ENCODE results near the gene RHOH.

GRCh38 chr4:40179360-40179759 lies 17.5 kb upstream of the RHOH start:
- TF ChIP-seq POLR2AphosphoS5 (IDR thresholded peaks at IDR 0.05; ENCODE audit: low read depth, low read length) (no peak), POLR2A (IDR thresholded peaks at IDR 0.05; ENCODE audit: low read depth, low read length) (no peak), TAF1 (IDR thresholded peaks at IDR 0.05; ENCODE audit: low read depth, low read length) (no peak), POU2F2 (IDR thresholded peaks at IDR 0.05; ENCODE audit: low read depth, low read length) (no peak)

Data from GM12891 (cell line).